Measurements from ENCODE around the gene KDM4B. TPM values are rescaled to one million over a fixed set of nuclear protein-coding genes. Genes with fewer than 3 reads are reported as not detected.

Gene KDM4B
- total RNA-seq, 1 experiment from 2014 or later = 43.7 TPM

DNA sequence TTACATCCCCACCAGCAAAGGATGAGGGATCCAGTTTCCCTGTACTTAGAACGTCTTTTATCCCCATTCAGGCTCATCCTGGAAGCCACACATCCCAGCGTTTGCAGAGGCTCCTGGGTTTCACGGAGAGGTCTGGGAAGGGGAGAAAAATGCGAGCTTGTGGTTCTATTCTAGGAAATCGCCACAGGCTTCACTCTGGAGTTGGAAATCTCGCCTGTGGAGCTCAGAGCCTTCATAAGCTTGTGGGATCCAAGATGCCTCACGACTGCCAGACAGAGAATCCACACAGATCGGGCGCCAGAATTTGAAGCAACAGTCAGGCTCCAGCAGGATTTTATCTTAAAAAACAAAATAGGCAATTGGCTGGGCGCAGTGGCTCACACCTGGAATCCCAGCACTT, 213.8 kb downstream of the KDM4B start:
- no peak overlapping the region for H4K5ac ChIP-seq (ENCODE audit: insufficient read length, low read depth, low read length)
- H3K4me1 Mint-ChIP-seq = peaks cover 0 to 4% of the 10 kb centered on the region in 2 experiments; a peak in 1 of 4 replicates
- no CpG with 5 or more reads among the region's 10 CpGs for WGBS (ENCODE audit: extremely low coverage, insufficient read length, low lambda C conversion rate)
- no peaks in the 10 kb centered on the region for H3K27me3 ChIP-seq (ENCODE audit: insufficient read depth, low read length)
- no peak overlapping the region for H3K4ac ChIP-seq (ENCODE audit: low read depth, low read length)
- H3K23ac ChIP-seq (ENCODE audit: insufficient read length, low read depth, low read length) = no peak overlapping the region
- no peaks in the 10 kb centered on the region for H3K4me1 ChIP-seq (ENCODE audit: insufficient read depth, low read length)
- no peak overlapping the region for H3K9ac ChIP-seq (ENCODE audit: extremely low read depth, insufficient read length, low read length)
- no peaks in the 10 kb centered on the region for H4K20me1 ChIP-seq (ENCODE audit: control insufficient read depth, insufficient read depth, insufficient read length)
- no peak for DNase-seq
- TF ChIP-seq, protein P1, sequence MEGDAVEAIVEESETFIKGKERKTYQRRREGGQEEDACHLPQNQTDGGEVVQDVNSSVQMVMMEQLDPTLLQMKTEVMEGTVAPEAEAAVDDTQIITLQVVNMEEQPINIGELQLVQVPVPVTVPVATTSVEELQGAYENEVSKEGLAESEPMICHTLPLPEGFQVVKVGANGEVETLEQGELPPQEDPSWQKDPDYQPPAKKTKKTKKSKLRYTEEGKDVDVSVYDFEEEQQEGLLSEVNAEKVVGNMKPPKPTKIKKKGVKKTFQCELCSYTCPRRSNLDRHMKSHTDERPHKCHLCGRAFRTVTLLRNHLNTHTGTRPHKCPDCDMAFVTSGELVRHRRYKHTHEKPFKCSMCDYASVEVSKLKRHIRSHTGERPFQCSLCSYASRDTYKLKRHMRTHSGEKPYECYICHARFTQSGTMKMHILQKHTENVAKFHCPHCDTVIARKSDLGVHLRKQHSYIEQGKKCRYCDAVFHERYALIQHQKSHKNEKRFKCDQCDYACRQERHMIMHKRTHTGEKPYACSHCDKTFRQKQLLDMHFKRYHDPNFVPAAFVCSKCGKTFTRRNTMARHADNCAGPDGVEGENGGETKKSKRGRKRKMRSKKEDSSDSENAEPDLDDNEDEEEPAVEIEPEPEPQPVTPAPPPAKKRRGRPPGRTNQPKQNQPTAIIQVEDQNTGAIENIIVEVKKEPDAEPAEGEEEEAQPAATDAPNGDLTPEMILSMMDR (conservative IDR thresholded peaks at IDR 0.05) = no peak
- peaks cover 17% of the 10 kb centered on the region for H3K27me3 Mint-ChIP-seq (ENCODE audit: low read depth)
- no peak overlapping the region for H3K14ac ChIP-seq (ENCODE audit: insufficient read depth, low read length)
- H2AFZ ChIP-seq (ENCODE audit: low read length) = no peak overlapping the region
- peaks cover 0 to 4% of the 10 kb centered on the region in 2 experiments; a peak in 1 of 5 replicates for H3K9me3 Mint-ChIP-seq
- no peaks in the 10 kb centered on the region for H3K36me3 Mint-ChIP-seq (ENCODE audit: insufficient read depth in 1 of 3, low read depth in 3 of 3)
- no peak overlapping the region for H2BK5ac ChIP-seq (ENCODE audit: insufficient read length, low read length)
- no peak overlapping the region for H2BK20ac ChIP-seq (ENCODE audit: low read depth, low read length, poor library complexity, severe bottlenecking)
- no peak overlapping the region for H3K27ac Mint-ChIP-seq
- H4K8ac ChIP-seq (replicated peaks; ENCODE audit: insufficient read length, low read depth, low read length) = no peak overlapping the region
- H3K4me3 Mint-ChIP-seq = no peak overlapping the region
- no peak overlapping the region for H3K56ac ChIP-seq (ENCODE audit: insufficient read length, low read depth, low read length)
- no peak overlapping the region for H2BK15ac ChIP-seq (ENCODE audit: low read depth, low read length)
- no peak overlapping the region for H2BK120ac ChIP-seq (ENCODE audit: low read depth, low read length, poor library complexity, severe bottlenecking)
- no peak overlapping the region for H3T11ph ChIP-seq (ENCODE audit: low read length)
- H2BK12ac ChIP-seq (ENCODE audit: insufficient read length, low read depth, low read length) = no peak overlapping the region
- no peaks in the 10 kb centered on the region for H3K23me2 ChIP-seq (ENCODE audit: insufficient read length, low read depth, low read length, poor library complexity, severe bottlenecking)
- no peaks in the 10 kb centered on the region for H3K79me1 ChIP-seq (ENCODE audit: insufficient read depth, low read depth, low read length, poor library complexity, severe bottlenecking)
- no peak overlapping the region for H3K4me2 ChIP-seq (ENCODE audit: insufficient read depth, insufficient read length, low read length)
- H3K18ac ChIP-seq (ENCODE audit: insufficient read length, low read depth, low read length) = no peak overlapping the region
- H3K79me2 ChIP-seq (ENCODE audit: insufficient read depth, low read length) = no peaks in the 10 kb centered on the region
- no peak overlapping the region for H2AK5ac ChIP-seq (ENCODE audit: insufficient read length, low read length)
- H3K9me3 ChIP-seq (ENCODE audit: control insufficient read depth, low read depth, low read length) = no peaks in the 10 kb centered on the region
- H4K91ac ChIP-seq (ENCODE audit: insufficient read length, low read depth, low read length) = no peak overlapping the region
- no peak overlapping the region for H3K27ac ChIP-seq (ENCODE audit: insufficient read length, low read depth, low read length)
